ENCODE data around the gene SPDYE4. TPM values are rescaled to one million over a fixed set of nuclear protein-coding genes. Genes with fewer than 3 reads are reported as not detected.
"Not testable (repeated sequence)": the region's sequence is repeated elsewhere in the genome, so short reads cannot be mapped to it uniquely, and the experiment has no call there.

Gene SPDYE4
- total RNA-seq = not detected
- long read RNA-seq = 0 reads

- Histone ChIP-seq H3K27ac (no peak within 1 kb of the TSS), H3K27me3 (no peaks in the 10 kb centered on the region), H3K4me3 (no peak within 1 kb of the TSS), H3K4me1 (no peaks in the 10 kb centered on the region), H3K36me3 (no peaks in the 10 kb centered on the region), H3K9me3 (no peaks in the 10 kb centered on the region)
- TF ChIP-seq CTCF (IDR thresholded peaks at IDR 0.05) = no peak
- ATAC-seq (no peak), DNase-seq (no peak)
- intact Hi-C loops (cut with DNase I) = no loop called here
These were observed at the start of gene SPDYE4 for GRCh38 chr17:8758137-8758596. TSS of gene SPDYE4 (minus strand) at chr17:8758546. CDS start at chr17:8758382, 164 bp downstream.

GRCh38 chr17:8806926-8807550 lies 48.7 kb upstream of the SPDYE4 start:
- intact Hi-C loops (cut with DNase I) = no loop called here
- TF ChIP-seq CTCF (IDR thresholded peaks at IDR 0.05) = no peak
- no peak overlapping the region for H3K27ac ChIP-seq
- H3K9me3 ChIP-seq = no peaks in the 10 kb centered on the region
- ATAC-seq = peak; percentile 73
- no peak overlapping the region for H3K4me3 ChIP-seq
- no peaks in the 10 kb centered on the region for H3K4me1 ChIP-seq
- peaks cover 5% of the 10 kb centered on the region for H3K27me3 ChIP-seq
- H3K36me3 ChIP-seq = no peaks in the 10 kb centered on the region
- no peak for DNase-seq

- DNase-seq (no peak), ATAC-seq (no peak)
- no peaks in the 10 kb centered on the region for H3K9me3 ChIP-seq
- H3K4me3 ChIP-seq = no peak overlapping the region
- H3K4me1 ChIP-seq = no peaks in the 10 kb centered on the region
- H3K27ac ChIP-seq = no peak overlapping the region
- H3K27me3 ChIP-seq = peaks cover 8% of the 10 kb centered on the region
- intact Hi-C loops (cut with DNase I) = no loop called here
- no peaks in the 10 kb centered on the region for H3K36me3 ChIP-seq
- no peak for TF ChIP-seq CTCF (IDR thresholded peaks at IDR 0.05)
These were observed 48.0 kb upstream of the SPDYE4 start for GRCh38 chr17:8806253-8806925.

GRCh38 chr17:8805396-8805795 lies 47.0 kb upstream of the SPDYE4 start:
- H3K27me3 ChIP-seq; intact Hi-C loops (cut with DNase I); H3K36me3 ChIP-seq; H3K9me3 ChIP-seq; DNase-seq; H3K4me1 ChIP-seq; H3K27ac ChIP-seq; H3K4me3 ChIP-seq; ATAC-seq: not testable (repeated sequence)

GRCh38 chr17:8803531-8804420 lies 45.4 kb upstream of the SPDYE4 start:
- H3K9me3 ChIP-seq = no peaks in the 10 kb centered on the region
- peaks cover 12% of the 10 kb centered on the region for H3K27me3 ChIP-seq
- H3K4me1 ChIP-seq = no peaks in the 10 kb centered on the region
- ATAC-seq = no peak
- no peak for DNase-seq
- intact Hi-C loops (cut with DNase I) = no loop called here
- H3K36me3 ChIP-seq = no peaks in the 10 kb centered on the region
- no peak overlapping the region for H3K27ac ChIP-seq
- no peak for TF ChIP-seq CTCF (IDR thresholded peaks at IDR 0.05)
- no peak overlapping the region for H3K4me3 ChIP-seq
